IMR-90 (cell line): ENCODE measurements around the gene MAGI1. TPM values are rescaled to one million over a fixed set of nuclear protein-coding genes. Genes with fewer than 3 reads are reported as not detected.

ENCODE experiments used
- ATAC-seq: fragments of 200-7000 bp; cut with Tn5 transposase; 2 replicates; pipeline ENCODE4 v1.9.1; 2020; ENCODE audit warnings: low read depth, mild to moderate bottlenecking, moderate library complexity
- BruUV-seq: library from RNA; stranded (reverse); fragments of 400-500 nt; replicated peaks from 2 replicates; lab custom pipeline; 2021; lab: Mats Ljungman, UMichigan
- CTCF ChIA-PET: fragments of 300-600 bp; formaldehyde crosslinking; extraction: SDS; loops from one replicate; lab custom pipeline; 2021; ENCODE audit warnings: antibody characterized with exemption; lab: Yijun Ruan, JAX
- POLR2A ChIA-PET: fragments of 300-600 bp; sonication (Branson Sonifier 250); formaldehyde crosslinking; loops from one replicate; lab custom pipeline; 2022; ENCODE audit warnings: antibody characterized with exemption; ENCODE audit not compliant: unreplicated experiment; lab: Charles Lee
- DNase-seq: peaks from one replicate; pipeline ENCODE4 v3.0.0; 2013
- H2AFZ ChIP-seq: replicated peaks from 2 replicates; pipeline ENCODE3; 2013; ENCODE audit warnings: low read length, mild to moderate bottlenecking; ENCODE audit not compliant: poor library complexity
- H2AK5ac ChIP-seq: 2 replicates; pipeline ENCODE4 v1.6.1; 2013; ENCODE audit warnings: low read depth, low read length, inconsistent platforms
- H2AK9ac ChIP-seq: replicated peaks from 2 replicates; pipeline ENCODE3; 2013; ENCODE audit warnings: mild to moderate bottlenecking, low read depth, low read length, moderate library complexity; ENCODE audit not compliant: poor library complexity
- H2BK120ac ChIP-seq: 2 replicates; pipeline ENCODE4 v1.6.1; 2013; ENCODE audit warnings: low read depth, low read length, inconsistent platforms
- H2BK15ac ChIP-seq: 3 replicates; pipeline ENCODE4 v1.6.1; 2013; ENCODE audit warnings: low read depth, low read length, inconsistent platforms
- H2BK20ac ChIP-seq: 2 replicates; pipeline ENCODE4 v1.6.1; 2013; ENCODE audit warnings: low read depth, mild to moderate bottlenecking, inconsistent platforms, low read length, moderate library complexity
- H2BK5ac ChIP-seq: 2 replicates; pipeline ENCODE4 v1.6.1; 2013; ENCODE audit warnings: mild to moderate bottlenecking, low read depth, low read length, inconsistent platforms; ENCODE audit not compliant: poor library complexity, severe bottlenecking
- H3K14ac ChIP-seq: replicated peaks from 2 replicates; pipeline ENCODE4 v1.6.1; 2013; ENCODE audit warnings: low read depth, low read length, inconsistent platforms
- H3K18ac ChIP-seq: 2 replicates; pipeline ENCODE4 v1.6.1; 2013; ENCODE audit warnings: low read depth, low read length, control low read depth
- H3K23ac ChIP-seq: 2 replicates; pipeline ENCODE4 v1.6.1; 2013; ENCODE audit warnings: low read depth, low read length, inconsistent platforms
- H3K27ac ChIP-seq: 2 replicates; pipeline ENCODE4 v1.5.1; 2013; ENCODE audit warnings: mild to moderate bottlenecking, control low read depth, low read length; ENCODE audit not compliant: insufficient read depth
- H3K27me3 ChIP-seq: 2 replicates; pipeline ENCODE4 v1.6.1; 2013; ENCODE audit warnings: low read length; ENCODE audit not compliant: control insufficient read depth, insufficient read depth
- H3K36me3 ChIP-seq: 2 replicates; pipeline ENCODE4 v1.6.1; 2013; ENCODE audit warnings: low read length, mixed read lengths; ENCODE audit not compliant: control insufficient read depth, insufficient read depth
- H3K4ac ChIP-seq: 2 replicates; pipeline ENCODE4 v1.6.1; 2013; ENCODE audit warnings: low read depth, low read length, inconsistent platforms
- H3K4me1 ChIP-seq: 2 replicates; pipeline ENCODE4 v1.6.1; 2013; ENCODE audit warnings: low read length, mixed read lengths; ENCODE audit not compliant: control insufficient read depth, insufficient read depth
- H3K4me2 ChIP-seq: 2 replicates; pipeline ENCODE4 v1.6.1; 2013; ENCODE audit warnings: low read depth, mild to moderate bottlenecking, control low read depth, low read length, moderate library complexity
- H3K4me3 ChIP-seq: 2 replicates; pipeline ENCODE4 v1.5.1; 2013; ENCODE audit warnings: low read depth, mild to moderate bottlenecking, control low read depth, low read length, moderate library complexity; ENCODE audit not compliant: insufficient read depth
- H3K56ac ChIP-seq: 2 replicates; pipeline ENCODE4 v1.6.1; 2013; ENCODE audit warnings: low read length, inconsistent platforms; ENCODE audit not compliant: insufficient read depth; ENCODE audit errors: extremely low read depth
- H3K79me1 ChIP-seq, 2 experiments: 2 replicates each; pipeline ENCODE4 v1.6.1; 2013; ENCODE audit warnings: low read length in 2 of 2, inconsistent platforms in 1 of 2, low read depth in 1 of 2
- H3K9ac ChIP-seq: 2 replicates; pipeline ENCODE4 v1.6.1; 2013; ENCODE audit warnings: low read depth, low read length, control low read depth
- H3K9me1 ChIP-seq: 2 replicates; pipeline ENCODE4 v1.6.1; 2013; ENCODE audit warnings: low read length, inconsistent platforms; ENCODE audit not compliant: insufficient read depth
- H3K9me3 ChIP-seq: 2 replicates; pipeline ENCODE4 v1.6.1; 2013; ENCODE audit warnings: low read length; ENCODE audit not compliant: control insufficient read depth, insufficient read depth
- H4K20me1 ChIP-seq: 2 replicates; pipeline ENCODE4 v1.6.1; 2013; ENCODE audit warnings: low read length, inconsistent platforms; ENCODE audit not compliant: insufficient read depth
- H4K5ac ChIP-seq: 2 replicates; pipeline ENCODE4 v1.6.1; 2013; ENCODE audit warnings: mild to moderate bottlenecking, low read depth, low read length, control low read depth
- H4K8ac ChIP-seq, 2 experiments: 2 replicates each; pipeline ENCODE4 v1.6.1; 2013; ENCODE audit warnings: low read depth in 2 of 2, low read length in 2 of 2, control low read depth in 1 of 2, inconsistent platforms in 1 of 2
- H4K91ac ChIP-seq: 2 replicates; pipeline ENCODE4 v1.6.1; 2013; ENCODE audit warnings: low read depth, low read length, inconsistent platforms; ENCODE audit not compliant: insufficient read depth
- CEBPB ChIP-seq: IDR thresholded peaks from 2 replicates; pipeline ENCODE4 v1.6.1; 2012; ENCODE audit warnings: low read depth, low read length, improper control_type of control experiment
- MAFK ChIP-seq: IDR thresholded peaks from 2 replicates; pipeline ENCODE4 v1.6.1; 2012; ENCODE audit warnings: low read depth, low read length, improper control_type of control experiment
- POLR2A ChIP-seq: IDR thresholded peaks from 2 replicates; pipeline ENCODE4 v1.6.1; 2012; ENCODE audit warnings: mild to moderate bottlenecking, low read depth, low read length
- RAD21 ChIP-seq: IDR thresholded peaks from 2 replicates; pipeline ENCODE4 v1.6.1; 2012; ENCODE audit warnings: low read length, improper control_type of control experiment
- RCOR1 ChIP-seq: IDR thresholded peaks from 2 replicates; pipeline ENCODE4 v1.6.1; 2012; ENCODE audit warnings: mild to moderate bottlenecking, low read length, improper control_type of control experiment; ENCODE audit not compliant: insufficient replicate concordance
- USF2 ChIP-seq: fragments of 150-350 bp; IDR thresholded peaks from 2 replicates; pipeline ENCODE4 v1.6.1; 2017; ENCODE audit warnings: mild to moderate bottlenecking, antibody characterized with exemption, low read length, low read depth
- whole genome bisulfite sequencing, 2 experiments: methylation state at CpG; one replicate each; pipeline versions ENCODE4 v1.1.5 to v1.1.7; 2013; ENCODE audit warnings: missing lambda C conversion rate in 2 of 2; ENCODE audit not compliant: insufficient read length in 1 of 2; ENCODE audit errors: extremely low coverage in 2 of 2; 5-methylcytosine and 5-hydroxymethylcytosine counted together
- dilution Hi-C: fragments of 300-500 bp; cut with HindIII; formaldehyde crosslinking; loops from one replicate; pipeline ENCODE4 v1.14.3; 2018; ENCODE audit warnings: low sequenced_read_pairs; ENCODE audit not compliant: unreplicated experiment
- in situ Hi-C: fragments of 300-500 bp; cut with MboI; formaldehyde crosslinking; loops from 3 replicates; pipeline ENCODE4 v1.14.3; 2019; ENCODE audit warnings: low sequenced_read_pairs, inconsistent platforms, mixed read lengths
- intact Hi-C: fragments of 100-400 bp; cut with micrococcal nuclease; formaldehyde crosslinking; loops from 2 replicates; pipeline ENCODE4 v1.10.0; 2022
- polyA plus RNA-seq, 3 experiments: library from polyadenylated mRNA; depleted of rRNA; stranded (reverse); fragments of >200 nt; gene quantifications; 2 replicates each; pipeline ENCODE4 v1.2.3, GENCODE V29; 2012; ENCODE audit warnings: low replicate concordance in 1 of 3
- total RNA-seq: library from RNA; depleted of rRNA; stranded (reverse); fragments of >200 nt; gene quantifications from 2 replicates; pipeline ENCODE4 v1.2.3, GENCODE V29; 2012

The MAGI1 gene
- total and polyA plus RNA-seq, 2 of the 4 experiments (the other 2 are of a cell fraction): 14.5 to 24.2 TPM

GRCh38 chr3:65391068-65391467 is 647.6 kb downstream of the MAGI1 start:
- H3K14ac ChIP-seq: no peak overlapping the region
- no peak overlapping the region for H3K18ac ChIP-seq
- H3K9ac ChIP-seq: no peak overlapping the region
- CTCF ChIA-PET: no interaction called here
- no peak overlapping the region for H4K91ac ChIP-seq
- TF ChIP-seq USF2 (no peak), RAD21 (no peak), POLR2A (no peak), RCOR1 (no peak), MAFK (no peak), CEBPB (no peak)
- H2AK5ac ChIP-seq: no peak overlapping the region
- no peak overlapping the region for H3K27ac ChIP-seq
- H3K4ac ChIP-seq: no peak overlapping the region
- DNase-seq: no peak
- no peak overlapping the region for H3K4me3 ChIP-seq
- H2BK15ac ChIP-seq: no peak overlapping the region
- 0 out of 2 replicates have a peak, but pooled peaks cover 5% of the 10 kb centered on the region for H3K9me1 ChIP-seq
- H3K36me3 ChIP-seq: peaks cover 6% of the 10 kb centered on the region; the same call in 1 of the 2 replicates
- no peaks in the 10 kb centered on the region for H3K4me1 ChIP-seq
- no peaks in the 10 kb centered on the region for H3K79me1 ChIP-seq
- no peak overlapping the region for H4K5ac ChIP-seq
- H4K20me1 ChIP-seq: no peaks in the 10 kb centered on the region
- H3K27me3 ChIP-seq: no peaks in the 10 kb centered on the region
- no peak overlapping the region for H3K56ac ChIP-seq
- no peaks in the 10 kb centered on the region for H3K9me3 ChIP-seq
- no TSS peak for BruUV-seq
- no peak overlapping the region for H2BK5ac ChIP-seq
- WGBS, 2 experiments: 78% methylated on average over 4 of the region's 5 CpGs; no CpG with 5 or more reads in 1 of the 2 experiments
- no peak overlapping the region for H4K8ac ChIP-seq
- no peak overlapping the region for H2AFZ ChIP-seq
- POLR2A ChIA-PET: no interaction called here
- no peak overlapping the region for H2BK120ac ChIP-seq
- H2BK20ac ChIP-seq: no peak overlapping the region
- no peak overlapping the region for H2AK9ac ChIP-seq
- intact Hi-C loops: no loop called here
- dilution Hi-C loops: no loop called here
- no peak overlapping the region for H3K4me2 ChIP-seq
- in situ Hi-C loops: no loop called here
- ATAC-seq: no peak
- H3K23ac ChIP-seq: no peak overlapping the region
